AG09309 (cell line): ENCODE data around the gene EXT2.

Experiments
- DNase-seq: peaks from one replicate; pipeline ENCODE4 v3.0.0-alpha.2; 2010; ENCODE audit warnings: low read depth
- H3K4me3 ChIP-seq: 2 replicates; pipeline ENCODE4 v1.5.1; 2011; ENCODE audit warnings: mild to moderate bottlenecking, low read depth, low read length, moderate library complexity; ENCODE audit not compliant: control insufficient read depth
- CTCF ChIP-seq: IDR thresholded peaks from 2 replicates; pipeline ENCODE4 v1.5.1; 2011; ENCODE audit warnings: mild to moderate bottlenecking, low read depth, low read length, inconsistent platforms; ENCODE audit not compliant: insufficient read depth, control insufficient read depth; ENCODE audit errors: missing control alignments

EXT2 gene

DNA sequence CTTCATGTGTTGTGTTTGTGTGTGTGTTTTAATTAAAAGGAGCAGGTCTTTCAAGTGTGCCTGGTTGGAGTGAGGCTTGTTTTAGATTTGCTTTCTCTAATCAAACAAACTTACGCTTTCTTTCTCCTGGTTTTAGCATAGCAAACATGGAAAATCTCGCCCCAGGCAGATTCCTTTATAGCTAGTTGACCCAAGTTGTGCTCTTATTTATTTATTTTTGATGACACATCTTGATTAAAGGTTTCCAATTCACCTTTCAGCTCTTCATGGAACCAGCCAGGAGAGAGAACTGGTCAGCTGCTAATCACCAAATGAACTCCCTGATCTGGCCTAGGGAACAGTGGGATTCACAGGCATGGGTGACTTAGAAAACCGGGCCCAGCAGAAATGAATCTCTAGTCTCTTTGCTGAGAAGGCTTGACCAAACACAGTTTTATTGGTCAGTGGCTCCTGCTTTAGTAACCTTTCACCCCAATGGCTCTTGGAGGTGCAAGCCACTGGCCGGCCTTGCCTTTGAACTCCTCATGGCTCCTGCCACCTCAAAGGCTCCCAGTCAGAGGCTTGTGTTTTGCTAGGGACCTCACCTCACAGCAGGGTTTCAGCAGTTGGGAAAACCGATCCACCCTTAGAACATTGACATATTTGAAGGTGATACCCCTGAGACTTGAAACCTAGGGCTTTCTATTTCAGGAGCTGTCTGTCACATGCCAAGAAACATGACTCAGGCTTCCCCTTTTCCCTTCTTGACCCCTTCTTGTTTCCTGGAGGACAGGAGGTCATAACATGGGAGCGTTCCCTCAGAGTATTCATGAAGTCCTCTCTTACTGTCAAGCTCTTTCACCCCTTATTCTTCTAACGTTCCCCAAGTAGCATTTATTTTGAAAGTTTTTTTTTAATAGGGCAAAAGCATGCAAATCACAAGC is 48.8 kb downstream of the EXT2 start:
- no peak overlapping the region for H3K4me3 ChIP-seq
- DNase-seq = no peak
- no peak for TF ChIP-seq CTCF

- DNase-seq = no peak
- H3K4me3 ChIP-seq = no peak overlapping the region
- no peak for TF ChIP-seq CTCF
These were observed 49.7 kb downstream of the EXT2 start for GRCh38 chr11:44145011-44145775.

GRCh38 chr11:44146931-44147330 is 51.5 kb downstream of the EXT2 start:
- DNase-seq = no peak
- TF ChIP-seq CTCF = no peak
- H3K4me3 ChIP-seq = no peak overlapping the region

- TF ChIP-seq CTCF = no peak
- no peak overlapping the region for H3K4me3 ChIP-seq
- DNase-seq = no peak
These were observed 52.3 kb downstream of the EXT2 start for GRCh38 chr11:44147751-44148150.

- no peak for TF ChIP-seq CTCF
- DNase-seq = no peak
- no peak overlapping the region for H3K4me3 ChIP-seq
These were observed 54.2 kb downstream of the EXT2 start for GRCh38 chr11:44149651-44150050.

- TF ChIP-seq CTCF = no peak
- H3K4me3 ChIP-seq = no peak overlapping the region
- DNase-seq = no peak
These were observed 54.9 kb downstream of the EXT2 start for GRCh38 chr11:44150401-44150800.
